BJ (cell line): Measurements from ENCODE around the gene HTRA3. TPM values are rescaled to one million over a fixed set of nuclear protein-coding genes. Genes with fewer than 3 reads are reported as not detected.

Experiments used
- CTCF ChIA-PET: fragments of 350-600 bp; formaldehyde crosslinking; extraction: SDS; loops from one replicate; lab custom pipeline; 2021; ENCODE audit warnings: antibody characterized with exemption, inconsistent platforms; lab: Yijun Ruan, JAX
- POLR2A ChIA-PET: fragments of 300-600 bp; sonication (Branson Sonifier 250); formaldehyde crosslinking; extraction: SDS; loops from one replicate; lab custom pipeline; 2021; ENCODE audit warnings: antibody characterized with exemption; lab: Charles Lee
- DNase-seq: peaks from one replicate; pipeline ENCODE4 v3.0.0-alpha.2; 2011; ENCODE audit warnings: low read depth
- H3K27me3 ChIP-seq: 2 replicates; pipeline ENCODE4 v1.6.0; 2011; ENCODE audit warnings: low read length; ENCODE audit not compliant: control insufficient read depth, insufficient read depth
- H3K36me3 ChIP-seq: 2 replicates; pipeline ENCODE4 v1.5.1; 2011; ENCODE audit warnings: low read length; ENCODE audit not compliant: control insufficient read depth, insufficient read depth
- H3K4me3 ChIP-seq: 2 replicates; pipeline ENCODE4 v1.5.1; 2011; ENCODE audit warnings: low read depth, mild to moderate bottlenecking, control low read depth, low read length
- polyA plus RNA-seq: library from polyadenylated mRNA; depleted of rRNA; stranded (reverse); fragments of >200 nt; gene quantifications from 2 replicates; pipeline ENCODE4 v1.2.3, GENCODE V29; 2011
- TF ChIP-seq, protein P1 (sequence below): IDR thresholded peaks from 2 replicates; pipeline ENCODE4 v1.5.1; 2011; ENCODE audit warnings: low read depth, mild to moderate bottlenecking, control low read depth, inconsistent platforms, low read length, moderate library complexity; ENCODE audit not compliant: insufficient read depth

HTRA3 gene
- polyA plus RNA-seq, 1 experiment, result 5.7 TPM

DNA sequence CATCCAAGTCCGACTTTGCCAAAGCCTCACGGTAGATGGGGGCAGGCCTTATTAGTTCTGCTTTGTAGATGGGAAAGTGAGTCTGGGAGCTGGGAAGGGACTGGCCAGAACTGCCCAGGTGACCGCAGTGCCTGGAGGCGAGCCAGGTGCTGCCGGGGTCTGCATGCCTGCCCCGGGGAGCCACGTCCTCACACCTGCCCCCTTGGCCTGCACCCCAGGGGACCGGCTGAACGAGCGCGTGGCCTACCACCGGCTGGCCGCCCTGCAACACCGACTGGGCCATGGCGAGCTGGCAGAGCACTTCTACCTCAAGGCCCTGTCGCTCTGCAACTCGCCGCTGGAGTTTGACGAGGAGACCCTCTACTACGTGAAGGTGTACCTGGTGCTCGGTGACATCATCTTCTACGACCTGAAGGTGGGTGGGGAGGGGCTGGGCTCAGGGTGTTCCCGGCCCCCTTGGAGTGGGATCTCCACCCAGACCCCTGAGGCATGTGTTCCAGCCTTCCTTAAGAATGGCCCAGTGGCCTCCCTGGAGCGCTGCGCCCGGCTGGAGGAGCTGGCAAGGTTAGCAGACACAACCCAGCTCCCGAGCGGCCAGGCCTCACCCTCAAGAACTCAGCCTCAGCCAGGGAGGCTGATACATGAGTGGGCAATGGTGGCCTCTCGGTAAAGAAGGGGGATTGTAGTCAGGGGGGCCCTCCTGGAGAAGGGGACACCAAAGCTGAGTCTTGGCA, 32.1 kb upstream of the HTRA3 start:
- no peak overlapping the region for H3K4me3 ChIP-seq
- CTCF ChIA-PET, result interaction anchor here (0.7 to 8.9 kb wide), 11 partner anchors 9 to 191 kb away, joined by 3 to 80 read pairs (median 4); no protein-coding TSS in a partner anchor
- POLR2A ChIA-PET, result no interaction called here
- DNase-seq, result no peak
- H3K27me3 ChIP-seq, result no peaks in the 10 kb centered on the region
- TF ChIP-seq, protein P1, sequence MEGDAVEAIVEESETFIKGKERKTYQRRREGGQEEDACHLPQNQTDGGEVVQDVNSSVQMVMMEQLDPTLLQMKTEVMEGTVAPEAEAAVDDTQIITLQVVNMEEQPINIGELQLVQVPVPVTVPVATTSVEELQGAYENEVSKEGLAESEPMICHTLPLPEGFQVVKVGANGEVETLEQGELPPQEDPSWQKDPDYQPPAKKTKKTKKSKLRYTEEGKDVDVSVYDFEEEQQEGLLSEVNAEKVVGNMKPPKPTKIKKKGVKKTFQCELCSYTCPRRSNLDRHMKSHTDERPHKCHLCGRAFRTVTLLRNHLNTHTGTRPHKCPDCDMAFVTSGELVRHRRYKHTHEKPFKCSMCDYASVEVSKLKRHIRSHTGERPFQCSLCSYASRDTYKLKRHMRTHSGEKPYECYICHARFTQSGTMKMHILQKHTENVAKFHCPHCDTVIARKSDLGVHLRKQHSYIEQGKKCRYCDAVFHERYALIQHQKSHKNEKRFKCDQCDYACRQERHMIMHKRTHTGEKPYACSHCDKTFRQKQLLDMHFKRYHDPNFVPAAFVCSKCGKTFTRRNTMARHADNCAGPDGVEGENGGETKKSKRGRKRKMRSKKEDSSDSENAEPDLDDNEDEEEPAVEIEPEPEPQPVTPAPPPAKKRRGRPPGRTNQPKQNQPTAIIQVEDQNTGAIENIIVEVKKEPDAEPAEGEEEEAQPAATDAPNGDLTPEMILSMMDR, result no peak
- no peaks in the 10 kb centered on the region; the same call in 1 of the 2 replicates for H3K36me3 ChIP-seq

DNA sequence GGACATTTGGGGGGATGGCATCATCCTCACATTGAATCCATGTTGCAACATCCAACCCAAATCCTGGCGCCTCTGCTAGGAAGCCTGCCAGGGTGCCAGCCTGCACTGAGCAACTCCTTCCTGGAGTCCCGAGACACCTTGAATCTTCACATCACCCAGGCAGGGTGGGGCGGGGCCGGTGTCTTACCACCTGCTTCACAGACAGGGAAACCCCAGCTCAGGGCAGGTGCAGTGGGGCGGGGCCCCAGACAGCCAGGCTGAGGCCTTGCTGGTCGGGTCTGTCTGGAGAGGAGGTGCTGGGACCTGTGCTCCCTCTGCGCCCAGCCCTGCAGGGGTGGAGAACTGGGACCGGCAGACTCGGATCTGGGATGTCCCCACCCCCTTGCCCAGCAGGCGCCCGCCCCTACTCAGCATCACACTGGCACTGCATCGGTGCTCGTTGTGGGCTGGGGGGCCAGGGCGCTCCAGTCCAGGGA, 31.5 kb upstream of the HTRA3 start:
- CTCF ChIA-PET, result interaction anchor here (0.7 to 8.9 kb wide), 12 partner anchors 10 to 190 kb away, joined by 3 to 80 read pairs (median 4); no protein-coding TSS in a partner anchor
- H3K4me3 ChIP-seq, result no peak overlapping the region
- POLR2A ChIA-PET, result no interaction called here
- H3K27me3 ChIP-seq, result no peaks in the 10 kb centered on the region
- H3K36me3 ChIP-seq, result no peaks in the 10 kb centered on the region; the same call in 1 of the 2 replicates
- DNase-seq, result no peak
- TF ChIP-seq, protein P1, result no peak

DNA sequence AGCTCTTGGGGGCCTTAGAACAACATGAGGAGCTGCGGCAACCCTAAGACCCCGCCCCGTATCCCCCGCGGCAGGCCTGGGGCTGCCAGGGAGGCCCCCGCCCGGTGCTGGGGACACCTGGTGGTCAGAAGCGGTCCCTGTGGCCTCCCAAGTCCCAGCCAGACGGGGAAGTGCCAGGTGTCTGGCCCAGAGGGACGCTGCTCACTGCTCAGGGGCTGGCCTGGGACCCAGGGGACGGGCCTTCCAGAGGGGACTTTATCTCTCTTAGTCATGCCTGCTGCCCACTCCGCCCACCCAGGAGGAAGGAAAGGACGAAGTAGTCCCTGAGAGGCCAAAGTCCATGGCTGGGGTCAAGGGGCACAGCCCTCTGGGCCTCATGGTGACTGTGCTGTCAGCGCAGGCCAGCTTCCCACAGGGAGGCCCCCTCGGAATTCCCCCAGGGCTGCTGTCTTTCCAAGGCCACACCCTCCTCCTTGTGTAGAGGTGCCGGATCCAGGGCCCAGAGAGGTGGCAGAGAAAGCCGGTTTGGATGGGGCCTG, 31.0 kb upstream of the HTRA3 start:
- no peaks in the 10 kb centered on the region for H3K36me3 ChIP-seq
- TF ChIP-seq, protein P1, result peak; percentile 49
- POLR2A ChIA-PET, result no interaction called here
- CTCF ChIA-PET, result interaction anchor here (0.6 to 8.9 kb wide), 8 partner anchors 10 to 190 kb away, joined by 3 to 80 read pairs (median 4); no protein-coding TSS in a partner anchor
- no peak for DNase-seq
- H3K4me3 ChIP-seq, result no peak overlapping the region
- no peaks in the 10 kb centered on the region for H3K27me3 ChIP-seq

DNA sequence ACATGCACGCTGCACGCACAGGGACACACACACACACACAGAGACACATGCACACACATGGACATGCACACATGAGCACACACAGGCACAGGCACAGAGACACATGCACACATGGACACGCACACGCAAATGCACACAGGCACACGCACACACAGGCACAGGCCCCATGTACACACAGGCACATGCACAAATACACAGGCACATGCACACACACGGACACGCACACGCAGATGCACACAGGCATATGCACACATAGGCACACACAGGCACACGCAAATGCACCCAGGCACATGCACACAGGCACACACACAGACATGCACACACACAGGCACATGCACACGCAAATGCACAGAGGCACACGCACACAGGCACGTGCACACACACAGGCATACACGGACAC, 30.3 kb upstream of the HTRA3 start:
- TF ChIP-seq, protein P1, result no peak
- no peaks in the 10 kb centered on the region for H3K36me3 ChIP-seq
- CTCF ChIA-PET, result interaction anchor here (0.6 to 8.9 kb wide), 5 partner anchors 14 to 169 kb away, joined by 3 to 80 read pairs (median 14); no protein-coding TSS in a partner anchor

DNA sequence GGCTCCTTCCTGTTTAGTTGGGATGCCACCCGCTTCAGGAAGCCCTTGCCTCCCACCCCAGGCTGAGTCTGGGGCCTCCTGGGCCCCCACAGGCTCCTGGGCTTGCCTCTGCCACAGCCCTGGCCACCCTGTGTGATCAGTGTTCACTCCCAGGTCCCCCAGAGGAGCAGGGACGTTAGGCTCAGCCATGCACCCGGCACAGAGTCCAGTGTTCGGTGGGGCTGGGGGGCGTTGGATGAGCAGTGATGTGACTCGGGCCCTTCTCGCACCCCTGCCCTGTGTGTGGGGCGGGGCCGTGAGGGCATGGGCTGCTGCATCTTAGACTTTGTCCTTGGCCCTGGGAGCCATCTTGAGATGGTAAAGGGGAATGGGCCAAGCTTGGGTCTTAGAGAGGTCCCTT, 29.9 kb upstream of the HTRA3 start:
- TF ChIP-seq, protein P1, result no peak
- Histone ChIP-seq H3K4me3 (no peak overlapping the region), H3K27me3 (no peaks in the 10 kb centered on the region), H3K36me3 (no peaks in the 10 kb centered on the region)
- ChIA-PET POLR2A (no interaction called here), CTCF (interaction anchor here (1.8 to 8.9 kb wide), 3 partner anchors 61 to 163 kb away, joined by 15 to 80 read pairs (median 36); no protein-coding TSS in a partner anchor)
- DNase-seq, result no peak

More for the DNA sequence above, 30.3 kb upstream of the HTRA3 start:
- POLR2A ChIA-PET, result no interaction called here
- H3K27me3 ChIP-seq, result no peaks in the 10 kb centered on the region
- DNase-seq, result no peak
- H3K4me3 ChIP-seq, result no peak overlapping the region
